ENCODE data around the gene SDK2. TPM values are rescaled to one million over a fixed set of nuclear protein-coding genes. Genes with fewer than 3 reads are reported as not detected.

Gene SDK2
- total and polyA plus RNA-seq, 2 donors from 2014 or later: 0.37 to 2.4 TPM

DNA sequence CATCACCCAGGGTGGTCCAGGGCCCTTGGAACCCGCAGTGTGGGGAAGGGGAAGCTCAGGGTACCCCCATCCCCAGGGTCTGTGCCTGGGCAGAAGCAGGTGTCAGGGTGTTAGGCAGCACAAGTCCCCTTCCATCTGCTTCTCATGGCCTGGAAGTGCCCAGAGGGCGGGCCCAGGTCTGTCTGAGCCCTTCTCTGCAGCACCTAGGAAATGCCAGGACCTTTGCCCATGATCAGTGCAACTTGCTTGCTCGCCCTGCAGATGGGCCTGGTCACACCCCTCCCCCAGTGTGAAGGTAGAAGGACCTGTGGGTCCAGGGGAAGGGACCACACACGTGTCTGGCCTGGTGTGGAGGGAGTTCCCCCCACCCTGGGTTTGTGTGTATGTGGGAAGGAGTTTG lies 174.9 kb downstream of the SDK2 start:
- Histone ChIP-seq H3K4me3 (ENCODE audit: low read length in 3 of 3) (no peak overlapping the region), H3K9ac (ENCODE audit: low read length in 3 of 3) (no peak overlapping the region), H3K4me1 (ENCODE audit: control insufficient read depth in 2 of 3, insufficient read depth in 2 of 3, low read depth in 1 of 3, low read length in 3 of 3) (no peaks in the 10 kb centered on the region), H3K36me3 (ENCODE audit: control insufficient read depth in 2 of 3, insufficient read depth in 3 of 3, low read length in 3 of 3) (no peaks in the 10 kb centered on the region), H3K9me3 (ENCODE audit: control insufficient read depth in 2 of 3, insufficient read depth in 1 of 3, low read length in 3 of 3) (no peaks in the 10 kb centered on the region), H3K27me3 (ENCODE audit: control insufficient read depth, insufficient read depth, low read length) (no peaks in the 10 kb centered on the region), H3K27ac (ENCODE audit: low read depth in 2 of 2, low read length in 2 of 2) (no peak overlapping the region)
- DNase-seq (no peak), FAIRE-seq (no peak)
- TF ChIP-seq CTCF (IDR thresholded peaks at IDR 0.05; ENCODE audit: borderline replicate concordance, extremely low read depth, insufficient read depth): no peak
- intact Hi-C loops (cut with DNase I): no loop called here

GRCh38 chr17:73468221-73468620 lies 176.0 kb downstream of the SDK2 start:
- intact Hi-C loops (cut with DNase I): no loop called here
- DNase-seq: no peak
- Histone ChIP-seq H3K36me3 (ENCODE audit: control insufficient read depth in 2 of 3, insufficient read depth in 3 of 3, low read length in 3 of 3) (no peaks in the 10 kb centered on the region), H3K9me3 (ENCODE audit: control insufficient read depth in 2 of 3, insufficient read depth in 1 of 3, low read length in 3 of 3) (no peaks in the 10 kb centered on the region), H3K27me3 (ENCODE audit: control insufficient read depth, insufficient read depth, low read length) (no peaks in the 10 kb centered on the region), H3K9ac (ENCODE audit: low read length in 3 of 3) (no peak overlapping the region), H3K4me3 (ENCODE audit: low read length in 3 of 3) (no peak overlapping the region), H3K27ac (ENCODE audit: low read depth in 2 of 2, low read length in 2 of 2) (no peak overlapping the region), H3K4me1 (ENCODE audit: control insufficient read depth in 2 of 3, insufficient read depth in 2 of 3, low read depth in 1 of 3, low read length in 3 of 3) (no peaks in the 10 kb centered on the region)
- no peak for TF ChIP-seq CTCF (IDR thresholded peaks at IDR 0.05; ENCODE audit: borderline replicate concordance, extremely low read depth, insufficient read depth)
- FAIRE-seq: no peak

DNA sequence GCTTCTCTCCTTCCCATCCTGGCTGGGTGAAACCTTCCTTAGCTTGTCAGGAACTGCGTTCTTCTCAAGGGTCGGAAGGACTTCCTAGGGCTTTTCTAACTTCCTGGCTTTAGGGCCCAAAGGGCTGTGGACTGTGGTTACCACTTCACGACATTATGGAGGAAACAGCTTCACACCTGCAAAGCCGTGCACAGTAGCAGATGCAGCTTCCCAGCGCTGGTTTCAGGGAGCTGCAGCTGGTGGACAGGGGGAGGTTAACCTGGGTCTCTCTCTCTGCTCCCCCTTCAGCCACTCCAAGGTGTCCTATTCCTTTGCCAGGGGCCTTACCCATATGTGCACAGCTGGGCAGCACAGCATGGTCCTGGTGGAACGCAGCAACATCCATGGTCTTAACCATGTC lies 176.6 kb downstream of the SDK2 start:
- no peak overlapping the region for H3K4me3 ChIP-seq (ENCODE audit: low read length in 3 of 3)
- FAIRE-seq (no peak), DNase-seq (no peak)
- no peak for TF ChIP-seq CTCF (IDR thresholded peaks at IDR 0.05; ENCODE audit: borderline replicate concordance, extremely low read depth, insufficient read depth)
- intact Hi-C loops (cut with DNase I): no loop called here
- H3K36me3 ChIP-seq (ENCODE audit: control insufficient read depth in 2 of 3, insufficient read depth in 3 of 3, low read length in 3 of 3): no peaks in the 10 kb centered on the region
- no peak overlapping the region for H3K9ac ChIP-seq (ENCODE audit: low read length in 3 of 3)
- H3K27ac ChIP-seq (ENCODE audit: low read depth in 2 of 2, low read length in 2 of 2): no peak overlapping the region
- no peaks in the 10 kb centered on the region for H3K9me3 ChIP-seq (ENCODE audit: control insufficient read depth in 2 of 3, insufficient read depth in 1 of 3, low read length in 3 of 3)
- no peaks in the 10 kb centered on the region for H3K4me1 ChIP-seq (ENCODE audit: control insufficient read depth in 2 of 3, insufficient read depth in 2 of 3, low read depth in 1 of 3, low read length in 3 of 3)
- H3K27me3 ChIP-seq (ENCODE audit: control insufficient read depth, insufficient read depth, low read length): no peaks in the 10 kb centered on the region

DNA sequence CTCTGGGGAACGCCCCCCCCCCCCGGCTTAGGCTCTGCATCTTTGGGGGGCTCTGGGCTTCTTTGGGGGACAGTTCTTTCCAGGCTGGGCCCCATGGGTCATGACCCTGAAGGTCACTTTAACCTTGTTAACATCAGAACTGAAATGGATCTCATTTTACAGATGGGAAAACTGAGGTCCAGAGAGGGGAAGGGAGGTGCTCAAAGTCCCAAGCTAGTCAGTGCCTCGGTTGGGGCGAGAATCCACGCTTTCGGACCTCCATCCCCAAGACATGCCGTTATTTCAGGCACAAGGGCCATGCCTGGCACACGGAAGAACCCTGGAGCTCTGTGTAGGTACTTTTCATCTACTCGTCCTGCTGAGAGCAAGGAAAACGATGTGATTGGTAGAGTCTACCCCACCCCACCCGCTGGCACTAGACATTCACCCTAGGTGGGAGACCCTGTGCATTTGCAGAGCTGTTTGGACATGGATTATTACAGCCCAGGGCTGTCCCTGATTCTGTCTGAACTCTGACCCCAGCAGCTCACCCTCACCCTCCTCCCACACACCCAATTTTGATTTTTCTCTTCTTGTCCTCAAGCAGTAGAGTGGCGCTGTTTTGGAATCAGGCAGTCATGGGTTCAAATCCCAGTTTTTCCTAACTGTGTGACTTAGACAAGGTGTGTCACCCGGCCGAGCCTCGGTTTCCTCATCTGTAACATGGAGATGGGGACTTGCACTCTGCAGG lies 177.4 kb downstream of the SDK2 start:
- H3K27me3 ChIP-seq (ENCODE audit: control insufficient read depth, insufficient read depth, low read length): no peaks in the 10 kb centered on the region
- no peaks in the 10 kb centered on the region for H3K36me3 ChIP-seq (ENCODE audit: control insufficient read depth in 2 of 3, insufficient read depth in 3 of 3, low read length in 3 of 3)
- TF ChIP-seq CTCF (IDR thresholded peaks at IDR 0.05; ENCODE audit: borderline replicate concordance, extremely low read depth, insufficient read depth): no peak
- H3K4me1 ChIP-seq (ENCODE audit: control insufficient read depth in 2 of 3, insufficient read depth in 2 of 3, low read depth in 1 of 3, low read length in 3 of 3): no peaks in the 10 kb centered on the region
- no peak for DNase-seq
- H3K9me3 ChIP-seq (ENCODE audit: control insufficient read depth in 2 of 3, insufficient read depth in 1 of 3, low read length in 3 of 3): no peaks in the 10 kb centered on the region
- no peak overlapping the region for H3K9ac ChIP-seq (ENCODE audit: low read length in 3 of 3)
- no peak overlapping the region for H3K27ac ChIP-seq (ENCODE audit: low read depth in 2 of 2, low read length in 2 of 2)
- intact Hi-C loops (cut with DNase I): no loop called here
- no peak overlapping the region for H3K4me3 ChIP-seq (ENCODE audit: low read length in 3 of 3)
- no peak for FAIRE-seq

Data from kidney (tissue), 14 donors.